ENCODE measurements around the gene FGF19. TPM values are rescaled to one million over a fixed set of nuclear protein-coding genes. Genes with fewer than 3 reads are reported as not detected.
A peak's percentile ranks its signal among the peaks of the same experiment; 100 is the strongest.

Gene FGF19
- total and polyA plus RNA-seq, 2 experiments from 2014 or later = not detected

DNA sequence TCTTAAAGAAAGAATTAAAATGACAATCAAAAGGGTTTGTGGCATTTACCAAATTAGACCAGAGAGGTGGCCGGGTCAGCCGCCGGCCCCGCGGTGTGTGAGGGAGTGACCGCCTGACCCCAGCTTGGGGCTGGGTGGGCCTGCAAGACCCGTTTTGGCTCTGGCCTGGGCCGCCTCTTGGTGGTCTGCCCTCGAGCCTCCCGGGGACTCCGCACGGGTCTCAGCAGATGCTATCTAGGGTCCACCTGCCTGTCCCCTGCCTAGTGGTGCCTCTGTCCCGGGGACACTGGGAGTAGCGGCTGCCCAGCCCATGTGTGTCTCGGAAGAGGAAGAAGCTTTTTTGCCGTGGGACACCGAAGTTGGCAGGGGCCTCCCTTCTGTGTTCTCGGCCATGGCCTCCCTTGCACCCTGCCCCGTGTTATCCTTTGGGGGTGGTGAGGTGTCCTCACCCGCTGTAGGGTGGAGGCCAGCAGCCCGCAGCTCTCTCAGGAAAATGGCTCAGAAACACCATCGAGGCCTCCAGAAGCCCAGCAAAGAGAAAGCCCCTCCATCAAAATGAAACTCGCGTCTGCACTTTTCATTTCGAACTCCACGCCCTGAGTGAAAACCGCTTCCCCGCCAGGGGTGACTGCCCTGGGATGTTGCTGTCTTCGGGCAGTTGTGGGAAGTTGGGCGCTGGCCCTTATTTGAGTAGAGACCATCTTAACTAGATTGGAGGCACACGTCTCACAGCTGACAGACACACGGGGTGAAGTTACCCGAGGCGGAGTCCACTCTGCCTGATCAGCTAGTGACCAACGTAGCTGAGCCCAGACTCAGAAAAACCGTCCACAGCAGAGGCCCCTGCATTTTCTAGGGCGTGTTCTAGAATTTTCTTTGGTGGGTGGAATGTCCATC is 54.9 kb downstream of the FGF19 start:
- Histone ChIP-seq H3K9ac (no peak overlapping the region), H4K20me1 (ENCODE audit: insufficient read depth) (peaks cover 11% of the 10 kb centered on the region), H3K4me1 (ENCODE audit: insufficient read depth) (peaks cover 5% of the 10 kb centered on the region; the same call in 1 of the 2 replicates), H3F3A (ENCODE audit: insufficient read depth) (peaks cover 85% of the 10 kb centered on the region), H3K9me3 (ENCODE audit: low read depth) (no peaks in the 10 kb centered on the region), H3K4me2 (ENCODE audit: unreplicated experiment) (no peak overlapping the region), H3K36me3 (ENCODE audit: low read depth) (peaks cover 83% of the 10 kb centered on the region), H3K4me3 (no peak overlapping the region), H3K27me3 (replicated peaks; ENCODE audit: insufficient read depth) (no peaks in the 10 kb centered on the region), H3K27ac (0 out of 2 replicates have a peak overlapping the region, but pooled peaks have one; percentile 21), H2AFZ (no peak overlapping the region), H3K79me2 (ENCODE audit: insufficient read depth) (peaks cover 71% of the 10 kb centered on the region), H3K9me2 (ENCODE audit: insufficient read depth) (no peaks in the 10 kb centered on the region)
- in situ Hi-C loops (cut with MboI) = no loop called here
- no peak for TF ChIP-seq EZH2 (IDR thresholded peaks at IDR 0.05; ENCODE audit: insufficient read depth, poor library complexity, severe bottlenecking)
- no peak for TF ChIP-seq EZH2phosphoT487 (IDR thresholded peaks at IDR 0.05; ENCODE audit: insufficient read depth, low read depth)
- peak; percentile 21 for DNase-seq
- 93 to 94% methylated on average over 33 to 37 of the region's 37 CpGs for WGBS, 2 experiments (ENCODE audit: low coverage in 1 of 2, low lambda C conversion rate in 2 of 2, missing lambda C conversion rate in 2 of 2)

Other genes starting within 250 kb of the FGF19 start
- not detected in 2 replicates for gene LINC01488, start 222.4 kb downstream of the FGF19 start, total RNA-seq (2014; rRNA removed; shearing (Covaris generic))
- not detected in 2 replicates for gene LINC01488, start 222.4 kb downstream of the FGF19 start, polyA plus RNA-seq (2016; fragmentation: Nextera tagmentation; extraction: Ambion mirVana)
- 684 and 695 TPM in 2 replicates for gene CCND1, start 62.9 kb downstream of the FGF19 start, total RNA-seq (2014; rRNA removed; shearing (Covaris generic))
- 1,097 and 1,184 TPM in 2 replicates for gene CCND1, start 62.9 kb downstream of the FGF19 start, polyA plus RNA-seq (2016; fragmentation: Nextera tagmentation; extraction: Ambion mirVana)
- gene LTO1, start 28.7 kb downstream of the FGF19 start, total RNA-seq (2014; rRNA removed; shearing (Covaris generic)) = 20.6 and 37.3 TPM in 2 replicates
- 25.5 and 26.2 TPM in 2 replicates for gene LTO1, start 28.7 kb downstream of the FGF19 start, polyA plus RNA-seq (2016; fragmentation: Nextera tagmentation; extraction: Ambion mirVana)
- not detected in 2 replicates for gene FGF4, start 71.3 kb upstream of the FGF19 start, total RNA-seq (2014; rRNA removed; shearing (Covaris generic))
- gene FGF4, start 71.3 kb upstream of the FGF19 start, polyA plus RNA-seq (2016; fragmentation: Nextera tagmentation; extraction: Ambion mirVana) = not detected in 2 replicates
- not detected in 2 replicates for gene FGF3, start 115.4 kb upstream of the FGF19 start, total RNA-seq (2014; rRNA removed; shearing (Covaris generic))
- not detected in 2 replicates for gene FGF3, start 115.4 kb upstream of the FGF19 start, polyA plus RNA-seq (2016; fragmentation: Nextera tagmentation; extraction: Ambion mirVana)

All from GM23248 (cell line).